GM12865 (cell line): ENCODE results near the gene CLEC16A.

ENCODE experiments used
- DNase-seq: peaks from one replicate; pipeline ENCODE4 v3.0.0; 2010; ENCODE audit warnings: low read depth
- H3K4me3 ChIP-seq: 2 replicates; pipeline ENCODE4 v1.5.1; 2011; ENCODE audit warnings: mild to moderate bottlenecking, low read depth, low read length, control low read depth
- TF ChIP-seq, protein P1 (sequence below): IDR thresholded peaks from 2 replicates; pipeline ENCODE4 v1.5.1; 2011; ENCODE audit warnings: low read length, control low read depth, low read depth, inconsistent platforms; ENCODE audit not compliant: insufficient read depth; ENCODE audit errors: missing control alignments

The CLEC16A gene

DNA sequence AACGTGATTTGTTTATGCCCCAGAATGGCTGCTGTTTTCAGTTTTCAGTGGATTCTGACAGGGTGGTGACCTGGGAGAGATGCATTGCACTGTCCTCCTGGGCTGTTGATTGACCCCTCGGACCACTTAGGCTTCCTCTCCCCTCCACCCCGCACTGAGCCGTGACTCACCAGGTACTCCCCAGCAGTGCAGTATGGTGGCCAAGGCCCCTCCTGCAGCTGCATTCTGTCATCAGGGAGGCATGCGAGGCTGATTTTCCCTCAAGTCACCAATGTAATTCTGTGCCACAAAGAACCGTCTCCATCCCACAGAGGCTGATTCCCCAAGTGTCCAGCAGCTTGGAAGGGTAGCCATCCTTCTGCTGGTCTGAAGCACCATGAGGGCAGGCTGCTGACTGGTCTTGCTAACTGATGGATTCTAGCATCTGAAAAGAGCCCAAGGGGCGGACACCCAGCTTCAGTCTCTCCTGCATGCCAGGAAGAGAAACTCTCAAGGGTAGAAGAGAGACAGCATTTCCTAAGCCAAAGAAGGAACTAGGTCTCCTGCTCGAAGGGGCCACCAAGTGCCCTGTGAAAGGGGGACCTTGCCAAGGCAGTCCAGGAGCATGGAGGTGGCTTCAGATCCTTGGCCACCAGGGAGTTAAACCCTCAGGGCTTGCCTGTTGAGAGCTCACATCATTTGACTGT, 163.6 kb downstream of the CLEC16A start:
- TF ChIP-seq, protein P1, sequence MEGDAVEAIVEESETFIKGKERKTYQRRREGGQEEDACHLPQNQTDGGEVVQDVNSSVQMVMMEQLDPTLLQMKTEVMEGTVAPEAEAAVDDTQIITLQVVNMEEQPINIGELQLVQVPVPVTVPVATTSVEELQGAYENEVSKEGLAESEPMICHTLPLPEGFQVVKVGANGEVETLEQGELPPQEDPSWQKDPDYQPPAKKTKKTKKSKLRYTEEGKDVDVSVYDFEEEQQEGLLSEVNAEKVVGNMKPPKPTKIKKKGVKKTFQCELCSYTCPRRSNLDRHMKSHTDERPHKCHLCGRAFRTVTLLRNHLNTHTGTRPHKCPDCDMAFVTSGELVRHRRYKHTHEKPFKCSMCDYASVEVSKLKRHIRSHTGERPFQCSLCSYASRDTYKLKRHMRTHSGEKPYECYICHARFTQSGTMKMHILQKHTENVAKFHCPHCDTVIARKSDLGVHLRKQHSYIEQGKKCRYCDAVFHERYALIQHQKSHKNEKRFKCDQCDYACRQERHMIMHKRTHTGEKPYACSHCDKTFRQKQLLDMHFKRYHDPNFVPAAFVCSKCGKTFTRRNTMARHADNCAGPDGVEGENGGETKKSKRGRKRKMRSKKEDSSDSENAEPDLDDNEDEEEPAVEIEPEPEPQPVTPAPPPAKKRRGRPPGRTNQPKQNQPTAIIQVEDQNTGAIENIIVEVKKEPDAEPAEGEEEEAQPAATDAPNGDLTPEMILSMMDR = no peak
- H3K4me3 ChIP-seq = no peak overlapping the region
- DNase-seq = no peak

DNA sequence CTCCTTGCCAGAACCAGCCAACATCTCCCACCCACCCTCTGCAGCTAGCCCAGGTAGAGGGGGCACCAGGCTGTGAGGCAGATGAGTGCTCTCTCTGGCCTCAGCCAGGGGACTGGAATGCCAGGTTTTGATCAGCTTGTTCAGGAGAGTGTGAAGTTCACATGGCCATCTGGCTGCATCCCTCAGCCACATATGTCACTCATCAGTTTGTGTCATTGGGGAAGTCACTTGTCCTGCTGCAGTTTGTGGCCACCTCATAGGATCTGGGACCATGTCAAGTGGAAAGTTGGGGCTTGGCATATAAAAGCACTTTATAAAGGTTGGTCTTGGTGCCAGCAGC, 164.1 kb downstream of the CLEC16A start:
- no peak for DNase-seq
- TF ChIP-seq, protein P1 = no peak
- no peak overlapping the region for H3K4me3 ChIP-seq

DNA sequence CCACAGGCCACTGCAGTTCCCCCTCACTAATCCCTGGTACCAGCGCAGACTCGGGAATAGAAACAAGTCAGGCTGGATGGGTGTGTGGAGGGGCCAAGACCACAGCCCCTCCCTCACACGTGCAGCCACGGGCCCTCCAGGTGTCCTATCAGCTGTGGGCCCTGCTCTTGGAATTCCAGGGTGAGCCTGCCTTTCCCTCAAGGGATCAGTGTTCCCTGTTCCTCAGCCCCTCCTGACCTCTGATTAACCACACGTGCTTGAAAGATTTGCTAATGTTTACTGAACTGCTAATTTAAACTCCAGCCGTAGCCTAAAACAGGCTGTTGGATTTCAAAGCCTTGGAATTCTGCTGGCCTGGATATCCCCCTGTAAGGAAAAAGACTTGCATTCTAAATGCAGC, 165.2 kb downstream of the CLEC16A start:
- no peak for DNase-seq
- TF ChIP-seq, protein P1 = no peak
- no peak overlapping the region for H3K4me3 ChIP-seq

DNA sequence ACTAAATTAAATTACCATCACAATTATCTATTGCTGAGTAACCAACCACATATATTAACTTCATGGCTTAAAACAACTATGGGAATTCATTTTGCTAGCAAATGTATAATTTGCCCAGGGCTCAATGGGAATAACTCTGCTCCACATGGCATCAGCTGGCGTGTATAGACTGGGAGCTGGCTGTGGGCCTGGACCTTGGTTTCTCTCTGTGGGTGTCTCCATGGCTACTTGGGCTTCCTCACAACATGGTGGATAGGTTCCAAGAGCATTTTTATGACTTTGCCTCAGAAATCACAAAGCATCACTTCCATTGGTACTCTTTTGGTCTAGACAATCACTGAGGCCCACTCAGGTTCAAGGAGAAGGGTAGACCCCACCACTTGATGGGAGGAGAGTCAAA, 166.8 kb downstream of the CLEC16A start:
- H3K4me3 ChIP-seq = no peak overlapping the region
- no peak for DNase-seq
- TF ChIP-seq, protein P1 = no peak

DNA sequence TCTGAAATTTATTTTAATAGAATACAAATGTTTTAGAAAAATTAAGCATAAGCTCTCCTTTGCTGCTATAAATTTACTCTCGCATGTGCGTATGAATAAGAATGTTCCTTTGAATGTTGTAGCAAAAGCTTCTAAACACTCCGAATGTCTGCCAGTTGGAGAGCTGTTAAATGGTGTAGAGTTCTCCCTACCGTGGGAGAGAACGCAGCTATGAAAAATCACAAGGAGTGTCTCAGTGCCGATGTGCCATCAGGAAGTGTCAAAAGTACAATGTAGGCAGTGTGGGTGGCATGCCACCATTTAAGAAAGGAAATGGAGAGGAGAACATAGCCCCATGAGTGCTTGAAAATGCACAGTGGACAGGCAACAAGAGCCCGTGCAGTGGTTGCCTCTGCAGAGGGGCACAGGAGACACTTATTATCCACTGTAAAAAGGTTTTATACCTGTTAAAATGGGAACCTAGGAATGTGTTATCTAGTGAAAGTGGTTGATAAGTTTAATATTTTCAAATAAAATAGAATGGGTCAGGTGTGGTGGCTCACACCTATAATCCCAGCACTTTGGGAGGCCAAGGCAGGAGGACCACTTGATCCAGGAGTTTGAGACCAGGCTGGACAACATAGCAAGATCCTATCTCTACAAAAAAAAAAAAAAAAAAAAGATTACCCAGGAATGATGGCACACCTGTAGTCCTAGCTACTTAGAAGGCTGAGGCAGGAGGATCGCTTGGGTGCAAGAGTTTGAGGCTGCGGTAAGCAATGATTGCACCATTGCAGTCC, 167.7 kb downstream of the CLEC16A start:
- TF ChIP-seq, protein P1 = no peak
- no peak for DNase-seq
- no peak overlapping the region for H3K4me3 ChIP-seq

DNA sequence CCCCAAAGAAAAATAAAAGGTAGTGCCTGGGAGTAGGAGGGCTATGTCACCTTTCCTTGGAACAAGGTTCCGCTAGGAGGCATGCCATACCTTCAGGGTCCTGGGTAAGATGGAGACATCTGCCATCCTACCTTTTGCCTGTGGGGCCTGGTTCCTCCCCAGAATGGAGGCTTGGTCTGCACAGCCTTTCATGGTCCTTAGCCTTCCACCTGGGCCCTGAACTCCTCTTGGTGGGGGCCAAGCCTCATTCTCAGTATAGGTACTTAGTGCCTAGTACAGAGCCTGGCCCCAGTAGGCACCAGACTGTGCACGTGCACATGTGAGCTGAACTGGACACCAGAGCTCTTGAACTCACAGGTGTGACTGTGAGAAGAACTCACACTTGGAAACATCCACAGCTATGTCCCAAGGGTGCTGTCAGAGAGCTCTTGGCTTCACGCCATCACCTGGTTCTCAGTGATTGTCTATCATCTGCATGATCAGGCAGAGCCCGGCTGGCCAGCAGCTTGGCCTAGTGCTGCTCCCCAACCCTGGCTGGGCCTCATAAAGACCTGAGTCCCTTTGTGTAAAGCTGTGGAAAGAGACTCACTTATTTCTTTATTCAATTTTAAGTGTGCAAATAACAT, 168.5 kb downstream of the CLEC16A start:
- TF ChIP-seq, protein P1 = no peak
- no peak overlapping the region for H3K4me3 ChIP-seq
- DNase-seq = peak; percentile 73
